Naive thymus-derived CD4-positive, alpha-beta T cell (primary cell): ENCODE results near the gene CPNE8. TPM values are rescaled to one million over a fixed set of nuclear protein-coding genes. Genes with fewer than 3 reads are reported as not detected.

Source experiments
- ATAC-seq: fragments of 150-1000 bp; cut with Tn5 transposase; 2 replicates; pipeline ENCODE4 v1.10.0; 2021; ENCODE audit warnings: mild to moderate bottlenecking, moderate library complexity
- CTCF ChIA-PET: fragments of 350-600 bp; sonication (Branson Sonifier 250); formaldehyde crosslinking; loops from one replicate; lab custom pipeline; 2021; ENCODE audit warnings: antibody characterized with exemption; lab: Charles Lee
- POLR2A ChIA-PET: fragments of 350-600 bp; sonication (Branson Sonifier 250); formaldehyde crosslinking; loops from one replicate; lab custom pipeline; 2021; ENCODE audit warnings: antibody characterized with exemption, inconsistent platforms; lab: Charles Lee
- DNase-seq, 9 donors: peaks; one replicate each; pipeline versions ENCODE4 v3.0.0 to v3.0.0-alpha.2; 2020 to 2022; ENCODE audit warnings: mixed read lengths in 1 of 9
- H3K27ac ChIP-seq: one replicate; pipeline ENCODE4 v1.7.0; 2013; ENCODE audit warnings: mild to moderate bottlenecking, low read depth, low read length, moderate library complexity
- H3K27me3 ChIP-seq, 2 donors: one replicate each; pipeline ENCODE4 v1.7.0; 2013; ENCODE audit warnings: low read length in 2 of 2, mild to moderate bottlenecking in 2 of 2, moderate library complexity in 2 of 2; ENCODE audit not compliant: control insufficient read depth in 2 of 2, insufficient read depth in 2 of 2
- H3K36me3 ChIP-seq, 3 experiments: 1 replicate in 2 of 3; 2 replicates in 1 of 3; pipeline ENCODE4 v1.7.0; 2013; ENCODE audit warnings: low read length in 3 of 3, mild to moderate bottlenecking in 3 of 3, moderate library complexity in 1 of 3; ENCODE audit not compliant: insufficient read depth in 3 of 3, control insufficient read depth in 2 of 3
- H3K4me1 ChIP-seq, 2 donors: one replicate each; pipeline ENCODE4 v1.7.0; 2013; ENCODE audit warnings: low read length in 2 of 2, mild to moderate bottlenecking in 2 of 2, moderate library complexity in 1 of 2; ENCODE audit not compliant: control insufficient read depth in 2 of 2, insufficient read depth in 2 of 2
- H3K4me3 ChIP-seq: 2 replicates; pipeline ENCODE4 v1.7.0; 2013; ENCODE audit warnings: mild to moderate bottlenecking, low read length
- H3K9me3 ChIP-seq, 3 experiments: 1 replicate in 2 of 3; 2 replicates in 1 of 3; pipeline ENCODE4 v1.7.0; 2013; ENCODE audit warnings: low read length in 3 of 3; ENCODE audit not compliant: control insufficient read depth in 2 of 3
- H3K27ac Mint-ChIP-seq, 9 donors: one replicate each; pipeline ENCODE4 v1.8.0; 2020 to 2022; ENCODE audit warnings: mixed read lengths in 9 of 9, mild to moderate bottlenecking in 8 of 9, moderate library complexity in 5 of 9, inconsistent platforms in 2 of 9
- H3K27me3 Mint-ChIP-seq, 5 donors: one replicate each; pipeline ENCODE4 v1.8.0; 2021 to 2022; ENCODE audit warnings: mixed read lengths in 5 of 5, mild to moderate bottlenecking in 1 of 5
- H3K36me3 Mint-ChIP-seq, 5 donors: one replicate each; pipeline ENCODE4 v1.8.0; 2020 to 2022; ENCODE audit warnings: mixed read lengths in 5 of 5, mild to moderate bottlenecking in 3 of 5, inconsistent platforms in 1 of 5
- H3K4me1 Mint-ChIP-seq, 7 donors: one replicate each; pipeline ENCODE4 v1.8.0; 2020 to 2022; ENCODE audit warnings: mixed read lengths in 7 of 7, mild to moderate bottlenecking in 3 of 7, inconsistent platforms in 1 of 7
- H3K4me3 Mint-ChIP-seq, 10 donors: one replicate each; pipeline ENCODE4 v1.8.0; 2020 to 2022; ENCODE audit warnings: mild to moderate bottlenecking in 10 of 10, mixed read lengths in 10 of 10, moderate library complexity in 6 of 10, inconsistent platforms in 2 of 10
- H3K9me3 Mint-ChIP-seq, 11 donors: one replicate each; pipeline ENCODE4 v1.8.0; 2020 to 2022; ENCODE audit warnings: mixed read lengths in 11 of 11, mild to moderate bottlenecking in 4 of 11, inconsistent platforms in 1 of 11, moderate library complexity in 1 of 11
- intact Hi-C, 2 donors: fragments of 100-400 bp; cut with micrococcal nuclease; formaldehyde crosslinking; loops; one replicate each; pipeline ENCODE4 v1.15.1; 2023
- polyA plus RNA-seq, 2 donors: library from polyadenylated mRNA; unstranded; fragments of 300-500 nt; fragmentation: Illumina TruSeq; gene quantifications; one replicate each; pipeline ENCODE4 v1.2.3, GENCODE V29; 2021
- total RNA-seq, 6 experiments: library from RNA in 5 of 6; stranded (reverse) in 5 of 6; gene quantifications; 1 replicate in 5 of 6; 2 replicates in 1 of 6; pipeline ENCODE4 v1.2.3 and lab custom pipeline; 2021 to 2026

CPNE8 gene
- total and polyA plus RNA-seq, 7 experiments from 2014 or later = 0.77 to 8.8 (median 2.8) TPM

DNA sequence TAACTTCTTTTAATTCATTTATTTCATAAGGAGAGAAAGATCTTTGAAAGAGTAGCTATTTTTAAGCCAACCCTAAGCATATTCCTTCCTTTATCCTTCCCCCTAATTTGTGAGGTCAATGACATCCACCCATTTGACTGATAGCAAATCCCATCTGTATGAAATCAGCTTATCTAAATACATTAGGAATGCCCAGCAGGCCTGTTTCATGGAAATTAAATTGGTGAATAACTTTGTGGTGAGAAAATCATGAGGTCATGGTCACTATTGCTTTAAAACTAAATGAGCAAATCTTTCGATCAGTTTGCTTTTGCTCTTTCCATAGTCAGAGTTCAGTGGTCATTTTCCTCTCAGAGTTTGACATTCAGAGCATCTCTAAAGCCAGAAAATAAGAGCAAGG lies 256.6 kb downstream of the CPNE8 start:
- Histone ChIP-seq H3K36me3 (no peaks in the 10 kb centered on the region), H3K27ac (no peak overlapping the region), H3K4me3 (no peak overlapping the region), H3K4me1 (no peaks in the 10 kb centered on the region), H3K9me3 (no peaks in the 10 kb centered on the region), H3K27me3 (no peaks in the 10 kb centered on the region)
- DNase-seq (no peak), ATAC-seq (no peak)
- H3K9me3 Mint-ChIP-seq = peaks cover 0 to 2% (median 0%) of the 10 kb centered on the region in 11 donors
- no peak overlapping the region for H3K27ac Mint-ChIP-seq
- ChIA-PET POLR2A (no interaction called here), CTCF (no interaction called here)
- H3K4me3 Mint-ChIP-seq = no peak overlapping the region
- no peaks in the 10 kb centered on the region for H3K4me1 Mint-ChIP-seq
- H3K27me3 Mint-ChIP-seq = no peaks in the 10 kb centered on the region
- peaks cover 0 to 2% (median 0%) of the 10 kb centered on the region in 5 donors for H3K36me3 Mint-ChIP-seq
- intact Hi-C loops = no loop called here

DNA sequence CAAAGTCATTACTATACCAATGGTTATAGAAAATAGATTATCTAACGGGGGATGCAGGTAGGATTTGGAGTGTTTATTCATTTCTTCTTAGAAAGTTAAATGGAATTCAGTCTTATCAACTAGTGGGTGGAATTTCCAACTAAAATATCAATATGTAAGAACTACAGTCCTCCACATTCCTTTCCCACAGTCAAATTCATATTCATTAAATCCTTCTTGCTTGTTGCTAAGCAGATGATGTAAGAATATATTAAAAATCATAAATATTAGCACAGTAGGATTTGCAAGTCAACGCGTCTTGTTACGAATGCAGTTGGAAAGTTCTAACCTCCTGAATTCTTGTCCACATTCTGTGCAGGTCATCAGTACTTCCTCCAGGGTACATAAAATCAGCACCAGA lies 259.2 kb downstream of the CPNE8 start:
- Mint-ChIP-seq H3K4me1 (no peaks in the 10 kb centered on the region), H3K36me3 (no peaks in the 10 kb centered on the region), H3K27ac (no peak overlapping the region), H3K4me3 (no peak overlapping the region), H3K27me3 (no peaks in the 10 kb centered on the region), H3K9me3 (peaks cover 0 to 11% (median 2%) of the 10 kb centered on the region in 11 donors)
- DNase-seq (no peak), ATAC-seq (no peak)
- Histone ChIP-seq H3K36me3 (no peaks in the 10 kb centered on the region), H3K27ac (no peak overlapping the region), H3K27me3 (no peaks in the 10 kb centered on the region), H3K4me3 (no peak overlapping the region), H3K9me3 (no peaks in the 10 kb centered on the region), H3K4me1 (no peaks in the 10 kb centered on the region)
- ChIA-PET POLR2A (no interaction called here), CTCF (no interaction called here)
- intact Hi-C loops = no loop called here

DNA sequence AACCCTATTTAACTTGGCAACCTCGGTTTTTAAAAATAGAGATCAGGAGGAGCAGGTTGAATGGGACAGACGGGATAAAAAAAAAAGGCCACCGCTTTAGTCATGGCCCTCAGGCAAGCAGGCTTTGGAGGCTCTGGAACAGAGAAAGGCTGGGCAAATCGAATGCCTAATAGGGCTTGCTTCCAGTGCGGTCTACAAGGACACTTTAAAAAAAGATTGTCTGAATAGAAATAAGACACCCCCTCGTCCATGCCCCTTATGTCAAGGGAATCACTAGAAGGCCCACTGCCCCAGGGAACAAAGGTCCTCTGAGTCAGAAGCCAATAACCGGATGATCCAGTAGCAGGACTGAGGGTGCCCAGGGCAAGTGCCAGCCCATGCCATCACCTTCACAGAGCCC lies 265.8 kb downstream of the CPNE8 start:
- no peak overlapping the region for H3K4me3 Mint-ChIP-seq
- H3K36me3 ChIP-seq = no peaks in the 10 kb centered on the region
- no peaks in the 10 kb centered on the region for H3K9me3 ChIP-seq
- POLR2A ChIA-PET = no interaction called here
- CTCF ChIA-PET = no interaction called here
- no peak overlapping the region for H3K4me3 ChIP-seq
- ATAC-seq (no peak), DNase-seq (no peak)
- peaks cover 5 to 16% (median 7%) of the 10 kb centered on the region in 11 donors for H3K9me3 Mint-ChIP-seq
- intact Hi-C loops = no loop called here
- H3K27me3 ChIP-seq = no peaks in the 10 kb centered on the region
- H3K27ac ChIP-seq = no peak overlapping the region
- no peaks in the 10 kb centered on the region for H3K27me3 Mint-ChIP-seq
- H3K36me3 Mint-ChIP-seq = no peaks in the 10 kb centered on the region
- H3K4me1 ChIP-seq = no peaks in the 10 kb centered on the region
- H3K4me1 Mint-ChIP-seq = no peaks in the 10 kb centered on the region
- H3K27ac Mint-ChIP-seq = no peak overlapping the region

DNA sequence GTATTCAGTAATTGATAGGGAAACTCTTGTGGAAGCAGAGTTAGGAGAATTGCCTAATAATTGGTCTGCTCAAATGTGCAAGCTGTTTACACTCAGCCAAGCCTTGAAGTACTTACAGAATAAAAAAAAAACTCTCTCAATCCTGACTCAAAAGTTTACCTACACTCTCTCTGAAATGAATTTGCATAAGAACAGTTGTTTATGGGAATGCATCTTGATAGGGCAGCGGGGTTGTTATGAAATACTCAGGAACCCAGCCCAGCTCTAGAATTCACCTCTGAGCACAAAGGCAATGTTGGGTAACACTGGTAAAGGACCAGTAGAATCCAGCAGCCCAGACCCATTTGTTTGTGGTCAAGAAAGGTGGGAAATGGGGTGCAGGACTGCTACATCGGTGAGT lies 267.0 kb downstream of the CPNE8 start:
- intact Hi-C loops = no loop called here

DNA sequence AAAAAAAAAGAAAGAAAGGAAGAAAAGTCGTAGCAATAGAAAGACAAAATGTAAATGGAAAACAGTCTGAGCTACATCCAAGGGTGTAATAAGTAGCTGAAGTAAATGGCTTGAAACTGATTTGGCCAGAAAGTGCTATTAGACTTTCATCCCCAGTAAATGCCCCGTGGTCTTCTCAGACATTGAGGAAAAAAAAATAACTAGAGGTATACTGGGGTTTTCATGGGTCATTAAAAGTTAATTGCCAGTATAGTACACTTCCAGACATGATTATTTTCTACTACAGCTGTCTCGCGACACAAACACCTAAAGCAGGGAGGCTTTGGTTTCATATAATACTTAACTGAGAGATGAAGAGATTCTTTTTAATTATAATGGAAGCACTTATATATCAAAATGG lies 271.9 kb downstream of the CPNE8 start:
- ChIA-PET CTCF (no interaction called here), POLR2A (no interaction called here)
- Histone ChIP-seq H3K4me3 (no peak overlapping the region), H3K9me3 (no peaks in the 10 kb centered on the region), H3K27ac (no peak overlapping the region), H3K4me1 (no peaks in the 10 kb centered on the region), H3K36me3 (no peaks in the 10 kb centered on the region), H3K27me3 (no peaks in the 10 kb centered on the region)
- Mint-ChIP-seq H3K9me3 (peaks cover 0 to 16% (median 4%) of the 10 kb centered on the region in 11 donors), H3K27me3 (no peaks in the 10 kb centered on the region), H3K27ac (no peak overlapping the region), H3K4me3 (no peak overlapping the region), H3K4me1 (no peaks in the 10 kb centered on the region), H3K36me3 (no peaks in the 10 kb centered on the region)
- intact Hi-C loops = no loop called here
- ATAC-seq = no peak
- no peak for DNase-seq

More for the DNA sequence above, 267.0 kb downstream of the CPNE8 start:
- H3K4me3 Mint-ChIP-seq = no peak overlapping the region
- no peaks in the 10 kb centered on the region for H3K36me3 ChIP-seq
- ChIA-PET POLR2A (no interaction called here), CTCF (no interaction called here)
- peaks cover 5 to 16% (median 7%) of the 10 kb centered on the region in 11 donors for H3K9me3 Mint-ChIP-seq
- DNase-seq (no peak), ATAC-seq (no peak)
- no peaks in the 10 kb centered on the region for H3K27me3 ChIP-seq
- H3K27ac ChIP-seq = no peak overlapping the region
- no peaks in the 10 kb centered on the region for H3K36me3 Mint-ChIP-seq
- no peaks in the 10 kb centered on the region for H3K9me3 ChIP-seq
- no peaks in the 10 kb centered on the region for H3K4me1 ChIP-seq
- no peaks in the 10 kb centered on the region for H3K27me3 Mint-ChIP-seq
- no peaks in the 10 kb centered on the region for H3K4me1 Mint-ChIP-seq
- H3K4me3 ChIP-seq = no peak overlapping the region
- H3K27ac Mint-ChIP-seq = no peak overlapping the region

DNA sequence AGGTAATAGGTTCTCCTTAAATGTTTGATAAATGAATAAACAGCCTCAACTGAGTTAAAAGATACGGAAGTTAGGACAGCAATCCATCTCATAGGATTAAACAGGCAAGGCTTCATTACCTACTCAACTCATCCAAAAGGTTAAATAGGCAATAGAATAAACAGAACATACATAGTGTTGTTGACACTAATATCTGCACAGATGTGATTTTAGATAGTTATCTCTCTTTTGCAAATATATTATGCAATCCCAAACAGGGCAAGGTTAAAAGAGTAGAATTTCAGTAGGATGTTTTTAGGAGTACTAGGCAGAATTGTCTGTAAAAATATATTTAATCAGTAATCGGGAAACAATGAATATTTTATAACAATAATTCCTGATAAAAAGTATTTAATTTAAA lies 276.3 kb downstream of the CPNE8 start:
- H3K9me3 ChIP-seq = no peaks in the 10 kb centered on the region
- H3K4me3 ChIP-seq = no peak overlapping the region
- Mint-ChIP-seq H3K4me3 (no peak overlapping the region), H3K4me1 (no peaks in the 10 kb centered on the region), H3K9me3 (peaks cover 0 to 18% (median 2%) of the 10 kb centered on the region in 11 donors), H3K27ac (no peak overlapping the region), H3K36me3 (no peaks in the 10 kb centered on the region), H3K27me3 (no peaks in the 10 kb centered on the region)
- H3K27ac ChIP-seq = no peak overlapping the region
- no peaks in the 10 kb centered on the region for H3K27me3 ChIP-seq
- POLR2A ChIA-PET = no interaction called here
- CTCF ChIA-PET = no interaction called here
- H3K36me3 ChIP-seq = no peaks in the 10 kb centered on the region
- DNase-seq (no peak), ATAC-seq (no peak)
- intact Hi-C loops = no loop called here
- no peaks in the 10 kb centered on the region for H3K4me1 ChIP-seq

DNA sequence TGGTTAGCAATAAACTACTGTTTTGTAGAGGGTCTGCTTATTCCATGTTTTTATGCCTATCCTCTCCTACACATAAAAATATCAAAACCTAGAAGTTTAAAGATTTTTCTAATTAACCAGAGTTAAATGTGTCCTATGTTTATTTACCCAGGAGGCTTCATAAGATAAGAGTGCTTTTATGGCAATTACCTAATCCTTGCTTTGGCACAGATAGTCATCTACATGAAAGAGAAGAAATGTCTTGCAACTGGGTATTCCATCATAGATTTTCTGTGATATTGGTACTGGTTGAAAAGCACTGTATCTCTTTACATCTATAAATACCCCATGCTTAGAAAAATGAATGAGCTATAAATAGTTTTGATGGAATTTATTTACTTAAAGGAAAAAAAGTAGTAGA lies 277.1 kb downstream of the CPNE8 start:
- no peaks in the 10 kb centered on the region for H3K9me3 ChIP-seq
- CTCF ChIA-PET = no interaction called here
- Mint-ChIP-seq H3K9me3 (peaks cover 0 to 17% (median 2%) of the 10 kb centered on the region in 11 donors), H3K36me3 (no peaks in the 10 kb centered on the region), H3K27ac (no peak overlapping the region), H3K4me3 (no peak overlapping the region), H3K27me3 (no peaks in the 10 kb centered on the region), H3K4me1 (no peaks in the 10 kb centered on the region)
- H3K27ac ChIP-seq = no peak overlapping the region
- H3K4me3 ChIP-seq = no peak overlapping the region
- no peak for DNase-seq
- no peak for ATAC-seq
- no peaks in the 10 kb centered on the region for H3K36me3 ChIP-seq
- intact Hi-C loops = no loop called here
- H3K4me1 ChIP-seq = no peaks in the 10 kb centered on the region
- POLR2A ChIA-PET = no interaction called here
- no peaks in the 10 kb centered on the region for H3K27me3 ChIP-seq
